HepG2 (cell line): ENCODE measurements around the gene AGT. TPM values are rescaled to one million over a fixed set of nuclear protein-coding genes. Genes with fewer than 3 reads are reported as not detected.

Source experiments
- ATAC-seq: fragments of 200-7000 bp; cut with Tn5 transposase; 3 replicates; pipeline ENCODE4 v1.9.1; 2020; ENCODE audit warnings: mild to moderate bottlenecking, moderate library complexity
- BruUV-seq: library from RNA; stranded (reverse); fragments of 400-500 nt; replicated peaks from 2 replicates; lab custom pipeline; 2021; lab: Mats Ljungman, UMichigan
- CTCF ChIA-PET: fragments of 300-600 bp; formaldehyde crosslinking; extraction: SDS; loops from one replicate; lab custom pipeline; 2021; ENCODE audit warnings: low total read pairs, inconsistent platforms, low intra/inter-chr PET ratio; lab: Yijun Ruan, JAX
- POLR2A ChIA-PET: fragments of 350-600 bp; sonication (Branson Sonifier 250); formaldehyde crosslinking; loops from one replicate; lab custom pipeline; 2020; ENCODE audit warnings: antibody characterized with exemption, inconsistent platforms; lab: Yijun Ruan, JAX
- DNase-seq: peaks from one replicate; pipeline ENCODE4 v3.0.0-alpha.2; 2015; ENCODE audit warnings: low spot score
- FAIRE-seq: peaks from 3 replicates; lab custom pipeline; 2011; peaks lifted over from hg19 to GRCh38; lab: Jason Lieb, UNC
- H2AFZ ChIP-seq: one replicate; pipeline ENCODE4 v1.6.1; 2011; ENCODE audit warnings: low read length, inconsistent platforms
- H3K27ac ChIP-seq: fragments of 300-600 bp; 3 replicates; pipeline ENCODE4 v1.8.0; 2011; ENCODE audit warnings: mixed run types, mild to moderate bottlenecking, mixed read lengths, low read length, inconsistent platforms; ENCODE audit not compliant: insufficient read depth; ENCODE audit errors: extremely low read length
- H3K27me3 ChIP-seq, 2 experiments: fragments of 200-600 bp in 1 of 2; 2 replicates in 1 of 2; 3 replicates in 1 of 2; pipeline versions ENCODE4 v1.6.0 to v1.8.0; 2011; ENCODE audit warnings: low read length in 2 of 2, mild to moderate bottlenecking in 2 of 2, moderate library complexity in 2 of 2, inconsistent platforms in 1 of 2; ENCODE audit not compliant: insufficient read depth in 2 of 2, control insufficient read depth in 1 of 2
- H3K36me3 ChIP-seq, 2 experiments: fragments of 200-600 bp in 1 of 2; replicated peaks in 1 of 2; 2 replicates in 1 of 2; 3 replicates in 1 of 2; pipeline versions ENCODE4 v1.5.1 to v1.8.0; 2011; ENCODE audit warnings: low read length in 2 of 2, inconsistent platforms in 1 of 2; ENCODE audit not compliant: insufficient read depth in 2 of 2, control insufficient read depth in 1 of 2
- H3K4me1 ChIP-seq: 2 replicates; pipeline ENCODE4 v1.5.1; 2012; ENCODE audit warnings: low read length, inconsistent platforms; ENCODE audit not compliant: insufficient read depth
- H3K4me2 ChIP-seq: 2 replicates; pipeline ENCODE4 v1.6.0; 2011; ENCODE audit warnings: low read depth, low read length, inconsistent platforms
- H3K4me3 ChIP-seq, 3 experiments: fragments of 200-600 bp in 1 of 3; sonication (generic), shearing (Covaris generic) in 1 of 3; replicated peaks in 1 of 3; 2 replicates each; pipeline ENCODE4 v1.5.1; 2011 to 2016; ENCODE audit warnings: low read length in 3 of 3, inconsistent platforms in 2 of 3, low read depth in 2 of 3, mild to moderate bottlenecking in 2 of 3, control low read depth in 1 of 3, mixed read lengths in 1 of 3; ENCODE audit not compliant: insufficient read depth in 1 of 3
- H3K79me2 ChIP-seq: one replicate; pipeline ENCODE4 v1.6.1; 2011; ENCODE audit warnings: low read length, inconsistent platforms; ENCODE audit not compliant: insufficient read depth
- H3K9ac ChIP-seq: 2 replicates; pipeline ENCODE4 v1.6.0; 2011; ENCODE audit warnings: mild to moderate bottlenecking, low read depth, low read length, inconsistent platforms; ENCODE audit not compliant: insufficient read depth
- H3K9me3 ChIP-seq: 2 replicates; pipeline ENCODE4 v1.5.1; 2012; ENCODE audit warnings: mild to moderate bottlenecking, low read length
- H4K20me1 ChIP-seq: 2 replicates; pipeline ENCODE4 v1.6.0; 2011; ENCODE audit warnings: inconsistent platforms, mild to moderate bottlenecking, low read length, moderate library complexity; ENCODE audit not compliant: insufficient read depth
- ATF4 ChIP-seq, 2 experiments: fragments of 450-650 bp in 1 of 2; sonication (generic) in 1 of 2; formaldehyde crosslinking; IDR thresholded peaks; 2 replicates each; pipeline versions ENCODE4 v1.5.0 to v1.8.0; 2020 to 2022; ENCODE audit warnings: mild to moderate bottlenecking in 1 of 2, missing genetic modification reagents in 1 of 2
- GZF1 ChIP-seq: sonication (generic); formaldehyde crosslinking; IDR thresholded peaks from 2 replicates; pipeline ENCODE4 v1.5.1; 2020; ENCODE audit warnings: mild to moderate bottlenecking, missing genetic modification reagents
- MAFF ChIP-seq: IDR thresholded peaks from 2 replicates; pipeline ENCODE4 v1.6.1; 2011; ENCODE audit warnings: low read depth, low read length, improper control_type of control experiment
- SIX4 ChIP-seq: sonication (generic); formaldehyde crosslinking; IDR thresholded peaks from 2 replicates; pipeline ENCODE4 v1.4.0; 2020; ENCODE audit warnings: missing genetic modification reagents
- ZNF557 ChIP-seq: sonication (generic); formaldehyde crosslinking; IDR thresholded peaks from 2 replicates; pipeline ENCODE4 v1.4.0; 2020; ENCODE audit warnings: missing genetic modification reagents
- WGBS: methylation state at CpG from one replicate; pipeline ENCODE4 v1.1.6; 2017; ENCODE audit warnings: low lambda C conversion rate; 5-methylcytosine and 5-hydroxymethylcytosine counted together
- in situ Hi-C: cut with HindIII; loops from 2 replicates; pipeline ENCODE4 v1.10.0; 2017; ENCODE audit warnings: low pct_unique_long_range_greater_than_20kb; ENCODE audit not compliant: extremely low pct_ligation_motif_present
- intact Hi-C: fragments of 100-400 bp; cut with micrococcal nuclease; formaldehyde crosslinking; loops from one replicate; pipeline ENCODE4 v1.10.0; 2022; ENCODE audit not compliant: unreplicated experiment
- polyA plus RNA-seq, 8 experiments: library from polyadenylated mRNA; depleted of rRNA in 3 of 8; stranded (reverse) in 7 of 8; unstranded in 1 of 8; fragments of >200 nt; fragmentation: Illumina TruSeq in 4 of 8; extraction: Trizol in 4 of 8; gene quantifications; 2 replicates each; pipeline versions ENCODE4 v1.2.1 to v1.2.3, GENCODE V29; 2011 to 2016; ENCODE audit warnings: low read depth in 4 of 8, missing spikeins in 1 of 8, mixed read lengths in 1 of 8; ENCODE audit not compliant: insufficient read depth in 1 of 8
- total RNA-seq, 5 experiments: library from RNA; depleted of rRNA; stranded (reverse); fragments of >200 nt; fragmentation: Illumina TruSeq; extraction: Trizol; gene quantifications; 2 replicates each; pipeline ENCODE4 v1.2.3, GENCODE V29; 2016; ENCODE audit warnings: low read depth in 1 of 5
- TF ChIP-seq, protein P1 (sequence below): IDR thresholded peaks from 2 replicates; pipeline ENCODE4 v1.4.0; 2020; ENCODE audit warnings: mild to moderate bottlenecking, missing genetic modification reagents

AGT gene
- total and polyA plus RNA-seq, 2 of the 13 experiments (the other 11 are each of a cell fraction or from before 2014, with no cell fraction given), result 892 to 2,071 TPM

DNA sequence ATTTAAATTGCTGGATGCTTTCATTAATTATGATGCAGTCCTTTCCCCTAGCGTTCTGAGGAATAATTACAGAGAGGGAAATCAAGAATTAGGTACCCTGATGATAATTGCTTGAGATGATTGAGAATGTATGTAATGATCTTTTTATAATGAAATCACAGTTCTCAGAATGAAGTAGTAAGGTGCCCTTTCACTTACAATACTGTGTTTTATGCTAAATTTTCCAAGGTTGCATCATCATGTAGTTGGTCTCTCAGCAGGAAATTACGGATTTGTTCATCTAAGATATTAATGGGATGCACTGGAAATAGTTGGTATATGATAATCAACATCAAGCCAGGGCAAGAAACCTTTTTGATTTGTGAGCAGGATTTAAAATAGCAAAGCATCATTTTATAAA lies 34.1 kb downstream of the AGT start (continued):
- TF ChIP-seq ATF4 (CRISPR knock-in tag; IDR thresholded peaks at IDR 0.05), result peak in 1 of 2 experiments; percentile 22; a peak in 1 of 4 replicates

DNA sequence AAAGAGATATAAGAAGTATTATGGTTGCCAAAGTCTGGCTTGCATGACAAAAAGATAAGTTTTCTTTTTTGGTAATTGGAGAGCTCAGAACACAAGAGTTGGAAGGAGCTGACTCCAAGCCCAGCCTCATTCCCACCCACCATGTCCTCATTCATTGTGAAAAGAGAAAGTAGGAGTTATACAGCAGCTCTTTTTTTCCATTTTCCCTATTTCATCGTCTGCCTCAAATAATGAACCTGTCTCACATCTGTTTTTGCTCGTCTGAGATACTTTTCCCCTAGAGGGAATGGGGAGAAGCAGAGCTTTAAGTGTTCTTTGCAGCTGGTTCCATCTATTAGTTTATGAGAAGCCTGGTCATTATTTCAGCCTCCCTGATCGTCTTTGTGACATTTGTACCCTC lies 34.7 kb downstream of the AGT start:
- Histone ChIP-seq H3K36me3 (peaks cover 15 to 63% of the 10 kb centered on the region in 2 experiments), H3K9me3 (no peaks in the 10 kb centered on the region), H3K9ac (no peak overlapping the region), H3K4me1 (peaks cover 40% of the 10 kb centered on the region), H3K79me2 (no peaks in the 10 kb centered on the region), H3K27ac (no peak overlapping the region), H3K4me3 (no peak overlapping the region), H2AFZ (no peak overlapping the region), H4K20me1 (no peaks in the 10 kb centered on the region), H3K4me2 (no peak overlapping the region), H3K27me3 (no peaks in the 10 kb centered on the region)
- no peak for ATAC-seq
- TF ChIP-seq, protein P1, sequence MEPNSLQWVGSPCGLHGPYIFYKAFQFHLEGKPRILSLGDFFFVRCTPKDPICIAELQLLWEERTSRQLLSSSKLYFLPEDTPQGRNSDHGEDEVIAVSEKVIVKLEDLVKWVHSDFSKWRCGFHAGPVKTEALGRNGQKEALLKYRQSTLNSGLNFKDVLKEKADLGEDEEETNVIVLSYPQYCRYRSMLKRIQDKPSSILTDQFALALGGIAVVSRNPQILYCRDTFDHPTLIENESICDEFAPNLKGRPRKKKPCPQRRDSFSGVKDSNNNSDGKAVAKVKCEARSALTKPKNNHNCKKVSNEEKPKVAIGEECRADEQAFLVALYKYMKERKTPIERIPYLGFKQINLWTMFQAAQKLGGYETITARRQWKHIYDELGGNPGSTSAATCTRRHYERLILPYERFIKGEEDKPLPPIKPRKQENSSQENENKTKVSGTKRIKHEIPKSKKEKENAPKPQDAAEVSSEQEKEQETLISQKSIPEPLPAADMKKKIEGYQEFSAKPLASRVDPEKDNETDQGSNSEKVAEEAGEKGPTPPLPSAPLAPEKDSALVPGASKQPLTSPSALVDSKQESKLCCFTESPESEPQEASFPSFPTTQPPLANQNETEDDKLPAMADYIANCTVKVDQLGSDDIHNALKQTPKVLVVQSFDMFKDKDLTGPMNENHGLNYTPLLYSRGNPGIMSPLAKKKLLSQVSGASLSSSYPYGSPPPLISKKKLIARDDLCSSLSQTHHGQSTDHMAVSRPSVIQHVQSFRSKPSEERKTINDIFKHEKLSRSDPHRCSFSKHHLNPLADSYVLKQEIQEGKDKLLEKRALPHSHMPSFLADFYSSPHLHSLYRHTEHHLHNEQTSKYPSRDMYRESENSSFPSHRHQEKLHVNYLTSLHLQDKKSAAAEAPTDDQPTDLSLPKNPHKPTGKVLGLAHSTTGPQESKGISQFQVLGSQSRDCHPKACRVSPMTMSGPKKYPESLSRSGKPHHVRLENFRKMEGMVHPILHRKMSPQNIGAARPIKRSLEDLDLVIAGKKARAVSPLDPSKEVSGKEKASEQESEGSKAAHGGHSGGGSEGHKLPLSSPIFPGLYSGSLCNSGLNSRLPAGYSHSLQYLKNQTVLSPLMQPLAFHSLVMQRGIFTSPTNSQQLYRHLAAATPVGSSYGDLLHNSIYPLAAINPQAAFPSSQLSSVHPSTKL, result no peak
- no peak for TF ChIP-seq GZF1 (CRISPR knock-in tag)
- no peak for TF ChIP-seq ZNF557 (CRISPR knock-in tag)
- no peak for TF ChIP-seq MAFF
- TF ChIP-seq SIX4 (CRISPR knock-in tag), result no peak
- ChIA-PET POLR2A (interaction anchor here (1.9 kb wide), 1 partner anchor 37 kb away, joined by 5 read pairs; no protein-coding TSS in a partner anchor), CTCF (no interaction called here)
- in situ Hi-C loops (no loop called here), intact Hi-C loops (no loop called here)
- no peak for DNase-seq
- WGBS, result 89% methylated on average over 3 of the region's 3 CpGs
- no peak for FAIRE-seq
- BruUV-seq, result no TSS peak
